OCI-LY3 (cell line): ENCODE measurements around the gene PCYT2.

Source experiments
- EZH2phosphoT487 ChIP-seq: fragments of 200-600 bp; shearing (Covaris generic); IDR thresholded peaks from 2 replicates; pipeline ENCODE4 v1.6.1; 2018; ENCODE audit warnings: antibody characterized with exemption, mixed run types, low read depth
- TF ChIP-seq, protein P1 (sequence below): fragments of 200-600, 300-600 bp; sonication (generic); IDR thresholded peaks from 2 replicates; pipeline ENCODE4 v1.5.1; 2014; ENCODE audit warnings: antibody characterized with exemption, low read length, low read depth

- TF ChIP-seq, protein P1, sequence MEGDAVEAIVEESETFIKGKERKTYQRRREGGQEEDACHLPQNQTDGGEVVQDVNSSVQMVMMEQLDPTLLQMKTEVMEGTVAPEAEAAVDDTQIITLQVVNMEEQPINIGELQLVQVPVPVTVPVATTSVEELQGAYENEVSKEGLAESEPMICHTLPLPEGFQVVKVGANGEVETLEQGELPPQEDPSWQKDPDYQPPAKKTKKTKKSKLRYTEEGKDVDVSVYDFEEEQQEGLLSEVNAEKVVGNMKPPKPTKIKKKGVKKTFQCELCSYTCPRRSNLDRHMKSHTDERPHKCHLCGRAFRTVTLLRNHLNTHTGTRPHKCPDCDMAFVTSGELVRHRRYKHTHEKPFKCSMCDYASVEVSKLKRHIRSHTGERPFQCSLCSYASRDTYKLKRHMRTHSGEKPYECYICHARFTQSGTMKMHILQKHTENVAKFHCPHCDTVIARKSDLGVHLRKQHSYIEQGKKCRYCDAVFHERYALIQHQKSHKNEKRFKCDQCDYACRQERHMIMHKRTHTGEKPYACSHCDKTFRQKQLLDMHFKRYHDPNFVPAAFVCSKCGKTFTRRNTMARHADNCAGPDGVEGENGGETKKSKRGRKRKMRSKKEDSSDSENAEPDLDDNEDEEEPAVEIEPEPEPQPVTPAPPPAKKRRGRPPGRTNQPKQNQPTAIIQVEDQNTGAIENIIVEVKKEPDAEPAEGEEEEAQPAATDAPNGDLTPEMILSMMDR: no peak
- TF ChIP-seq EZH2phosphoT487: no peak
Measured at GRCh38 chr17:81921537-81921862, 10.3 kb upstream of the PCYT2 start.
